ENCODE results near the gene RTP3.
"Not testable (repeated sequence)": the region's sequence is repeated elsewhere in the genome, so short reads cannot be mapped to it uniquely, and the experiment has no call there.

The RTP3 gene

DNA sequence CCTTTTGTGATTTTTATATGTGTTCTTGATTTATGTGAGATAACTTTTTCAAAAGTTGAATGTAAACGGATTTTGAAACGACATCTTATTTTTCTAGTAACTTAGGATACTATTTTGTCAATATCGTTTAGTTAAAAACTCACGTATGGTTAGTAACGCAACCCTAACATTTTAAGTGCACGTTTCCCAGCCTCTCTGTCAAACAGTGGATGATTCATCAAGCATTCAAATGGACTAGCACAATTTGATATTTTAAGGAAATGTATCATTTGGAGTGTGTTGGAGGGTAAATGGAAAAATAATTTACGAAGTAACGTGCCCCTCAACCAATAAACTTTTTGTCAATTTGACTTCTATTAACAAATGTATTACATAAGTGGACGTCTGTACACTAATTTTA, 23.3 kb downstream of the RTP3 start:
- no peak overlapping the region for H2BK15ac ChIP-seq (ENCODE audit: low read length)
- H3K4me2 ChIP-seq (ENCODE audit: insufficient read depth, low read length, poor library complexity, severe bottlenecking), result no peak overlapping the region
- no peak overlapping the region for H3K4me3 ChIP-seq (ENCODE audit: low read length in 2 of 2)
- no peak overlapping the region for H4K8ac ChIP-seq (ENCODE audit: low read depth, low read length)
- no peaks in the 10 kb centered on the region for H3K36me3 ChIP-seq (replicated peaks in 1 of 2; ENCODE audit: control insufficient read depth in 2 of 2, insufficient read depth in 2 of 2, low read length in 2 of 2)
- H3K4me1 ChIP-seq (ENCODE audit: control insufficient read depth in 2 of 2, insufficient read depth in 1 of 2, low read depth in 1 of 2, low read length in 2 of 2), result no peaks in the 10 kb centered on the region
- WGBS, 2 donors (ENCODE audit: extremely low coverage in 2 of 2, insufficient read length in 2 of 2, insufficient replicate concordance in 1 of 2), result no CpG with 5 or more reads among the region's 9 CpGs
- no peak overlapping the region for H2BK120ac ChIP-seq (ENCODE audit: low read depth, low read length)
- H3K27me3 ChIP-seq (ENCODE audit: control insufficient read depth in 3 of 3, insufficient read depth in 3 of 3, low read depth in 1 of 3, low read length in 3 of 3), result no peaks in the 10 kb centered on the region
- no peak overlapping the region for H3K4ac ChIP-seq (ENCODE audit: low read length)
- no peaks in the 10 kb centered on the region for H3K79me1 ChIP-seq (ENCODE audit: low read depth, low read length)
- H3K14ac ChIP-seq (ENCODE audit: low read length), result no peak overlapping the region
- no peak overlapping the region for H4K91ac ChIP-seq (ENCODE audit: low read depth, low read length, poor library complexity)
- H2BK12ac ChIP-seq (ENCODE audit: low read length), result no peak overlapping the region
- H3K27ac ChIP-seq (replicated peaks; ENCODE audit: low read length), result no peak overlapping the region
- H2AK5ac ChIP-seq (ENCODE audit: low read depth, low read length), result no peak overlapping the region
- H3K23ac ChIP-seq (ENCODE audit: low read depth, low read length, poor library complexity), result no peak overlapping the region
- DNase-seq (ENCODE audit: low spot score), result no peak
- no peaks in the 10 kb centered on the region for H3K9me3 ChIP-seq (replicated peaks in 1 of 2; ENCODE audit: control insufficient read depth in 2 of 2, insufficient read depth in 1 of 2, low read depth in 1 of 2, low read length in 2 of 2)
- no peak overlapping the region for H3K9ac ChIP-seq (ENCODE audit: low read depth, low read length, poor library complexity)
- H2AFZ ChIP-seq (ENCODE audit: low read length), result no peak overlapping the region
- no peak overlapping the region for H2BK5ac ChIP-seq (ENCODE audit: low read length)
- H3K18ac ChIP-seq (ENCODE audit: low read length), result no peak overlapping the region

DNA sequence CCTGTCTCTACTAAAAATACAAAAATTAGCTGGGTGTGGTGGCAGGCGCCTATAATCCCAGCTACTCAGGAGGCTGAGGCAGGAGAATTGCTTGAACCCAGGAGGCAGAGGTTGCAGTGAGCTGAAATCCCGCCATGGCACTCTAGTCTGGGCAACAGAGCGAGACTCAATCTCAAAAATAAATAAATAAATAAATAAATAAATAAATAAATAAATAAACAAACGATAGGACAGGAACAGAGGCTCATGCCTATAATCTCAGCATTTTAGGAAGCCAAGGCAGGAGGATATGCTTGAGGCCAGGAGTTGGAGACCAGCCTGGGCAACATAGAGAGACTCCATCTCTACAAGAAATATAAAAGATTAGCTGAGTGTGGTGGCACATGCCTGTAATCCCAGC, 24.4 kb downstream of the RTP3 start:
- not testable (repeated sequence) for H3K9ac ChIP-seq (ENCODE audit: low read depth, low read length, poor library complexity); H2BK12ac ChIP-seq (ENCODE audit: low read length); H3K79me1 ChIP-seq (ENCODE audit: low read depth, low read length); H2BK15ac ChIP-seq (ENCODE audit: low read length); H3K9me3 ChIP-seq (replicated peaks in 1 of 2; ENCODE audit: control insufficient read depth in 2 of 2, insufficient read depth in 1 of 2, low read depth in 1 of 2, low read length in 2 of 2); H2BK120ac ChIP-seq (ENCODE audit: low read depth, low read length); H3K36me3 ChIP-seq (replicated peaks in 1 of 2; ENCODE audit: control insufficient read depth in 2 of 2, insufficient read depth in 2 of 2, low read length in 2 of 2); H3K27me3 ChIP-seq (ENCODE audit: control insufficient read depth in 3 of 3, insufficient read depth in 3 of 3, low read depth in 1 of 3, low read length in 3 of 3); H3K27ac ChIP-seq (replicated peaks; ENCODE audit: low read length); H3K18ac ChIP-seq (ENCODE audit: low read length); DNase-seq (ENCODE audit: low spot score); H3K4me1 ChIP-seq (ENCODE audit: control insufficient read depth in 2 of 2, insufficient read depth in 1 of 2, low read depth in 1 of 2, low read length in 2 of 2); H4K91ac ChIP-seq (ENCODE audit: low read depth, low read length, poor library complexity); H2AFZ ChIP-seq (ENCODE audit: low read length); H3K4ac ChIP-seq (ENCODE audit: low read length); H4K8ac ChIP-seq (ENCODE audit: low read depth, low read length); H3K23ac ChIP-seq (ENCODE audit: low read depth, low read length, poor library complexity); H3K4me2 ChIP-seq (ENCODE audit: insufficient read depth, low read length, poor library complexity, severe bottlenecking); H3K4me3 ChIP-seq (ENCODE audit: low read length in 2 of 2); H3K14ac ChIP-seq (ENCODE audit: low read length); H2BK5ac ChIP-seq (ENCODE audit: low read length); H2AK5ac ChIP-seq (ENCODE audit: low read depth, low read length)
- no CpG with 5 or more reads among the region's 4 CpGs for WGBS, 2 donors (ENCODE audit: extremely low coverage in 2 of 2, insufficient read length in 2 of 2, insufficient replicate concordance in 1 of 2)

DNA sequence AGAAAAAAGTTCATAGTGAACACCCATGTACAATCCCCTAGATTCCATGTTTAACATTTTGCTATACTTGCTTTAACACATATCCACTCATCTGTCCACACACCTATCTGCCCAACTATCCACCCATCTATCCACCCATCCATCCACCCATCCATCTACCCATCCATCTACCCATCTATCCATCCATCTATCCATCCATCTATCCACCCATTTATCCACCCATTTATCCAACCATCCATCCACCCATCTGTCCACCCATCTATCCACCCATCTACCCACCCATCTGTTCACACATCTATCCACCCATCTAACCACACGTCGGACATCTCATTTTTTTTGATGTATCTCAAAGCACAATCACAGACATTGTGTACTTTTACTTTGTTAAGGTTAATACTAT, 25.8 kb downstream of the RTP3 start:
- H2AFZ ChIP-seq (ENCODE audit: low read length), result no peak overlapping the region
- H3K4me1 ChIP-seq (ENCODE audit: control insufficient read depth in 2 of 2, insufficient read depth in 1 of 2, low read depth in 1 of 2, low read length in 2 of 2), result no peaks in the 10 kb centered on the region
- no CpG with 5 or more reads among the region's 2 CpGs for WGBS, 2 donors (ENCODE audit: extremely low coverage in 2 of 2, insufficient read length in 2 of 2, insufficient replicate concordance in 1 of 2)
- no peak overlapping the region for H3K4me2 ChIP-seq (ENCODE audit: insufficient read depth, low read length, poor library complexity, severe bottlenecking)
- DNase-seq (ENCODE audit: low spot score), result no peak
- no peaks in the 10 kb centered on the region for H3K36me3 ChIP-seq (replicated peaks in 1 of 2; ENCODE audit: control insufficient read depth in 2 of 2, insufficient read depth in 2 of 2, low read length in 2 of 2)
- no peak overlapping the region for H2BK120ac ChIP-seq (ENCODE audit: low read depth, low read length)
- no peak overlapping the region for H4K8ac ChIP-seq (ENCODE audit: low read depth, low read length)
- H3K9me3 ChIP-seq (replicated peaks in 1 of 2; ENCODE audit: control insufficient read depth in 2 of 2, insufficient read depth in 1 of 2, low read depth in 1 of 2, low read length in 2 of 2), result no peaks in the 10 kb centered on the region
- no peak overlapping the region for H3K18ac ChIP-seq (ENCODE audit: low read length)
- H2BK5ac ChIP-seq (ENCODE audit: low read length), result no peak overlapping the region
- no peak overlapping the region for H3K27ac ChIP-seq (replicated peaks; ENCODE audit: low read length)
- H3K27me3 ChIP-seq (ENCODE audit: control insufficient read depth in 3 of 3, insufficient read depth in 3 of 3, low read depth in 1 of 3, low read length in 3 of 3), result no peaks in the 10 kb centered on the region
- no peak overlapping the region for H2BK15ac ChIP-seq (ENCODE audit: low read length)
- H3K79me1 ChIP-seq (ENCODE audit: low read depth, low read length), result no peaks in the 10 kb centered on the region
- no peak overlapping the region for H4K91ac ChIP-seq (ENCODE audit: low read depth, low read length, poor library complexity)
- H3K23ac ChIP-seq (ENCODE audit: low read depth, low read length, poor library complexity), result no peak overlapping the region
- no peak overlapping the region for H2BK12ac ChIP-seq (ENCODE audit: low read length)
- no peak overlapping the region for H3K14ac ChIP-seq (ENCODE audit: low read length)
- no peak overlapping the region for H2AK5ac ChIP-seq (ENCODE audit: low read depth, low read length)
- no peak overlapping the region for H3K4ac ChIP-seq (ENCODE audit: low read length)
- no peak overlapping the region for H3K4me3 ChIP-seq (ENCODE audit: low read length in 2 of 2)
- no peak overlapping the region for H3K9ac ChIP-seq (ENCODE audit: low read depth, low read length, poor library complexity)

DNA sequence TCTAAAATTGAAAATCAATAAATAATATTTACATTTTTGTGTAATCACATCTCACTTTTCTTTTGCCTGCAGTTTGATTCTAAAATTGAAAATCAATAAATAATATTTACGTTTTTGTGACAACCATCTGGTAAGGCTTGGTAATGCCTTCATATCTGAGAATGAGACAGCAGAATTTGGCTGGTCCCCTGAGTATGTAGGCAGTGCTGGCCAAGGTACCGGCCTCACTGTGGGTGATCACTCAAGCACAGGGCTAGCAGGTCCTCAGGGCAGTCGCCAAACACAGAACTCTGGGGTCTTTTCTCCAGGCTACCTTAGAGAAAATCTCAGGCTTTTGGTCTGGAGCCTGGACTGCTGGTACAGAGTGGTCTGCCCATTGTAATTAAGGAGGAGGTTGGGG, 26.2 kb downstream of the RTP3 start:
- no peak overlapping the region for H3K4me3 ChIP-seq (ENCODE audit: low read length in 2 of 2)
- no peak overlapping the region for H3K14ac ChIP-seq (ENCODE audit: low read length)
- H3K9me3 ChIP-seq (replicated peaks in 1 of 2; ENCODE audit: control insufficient read depth in 2 of 2, insufficient read depth in 1 of 2, low read depth in 1 of 2, low read length in 2 of 2), result no peaks in the 10 kb centered on the region
- no peak overlapping the region for H4K91ac ChIP-seq (ENCODE audit: low read depth, low read length, poor library complexity)
- no peak overlapping the region for H2BK120ac ChIP-seq (ENCODE audit: low read depth, low read length)
- H3K27ac ChIP-seq (replicated peaks; ENCODE audit: low read length), result no peak overlapping the region
- no peaks in the 10 kb centered on the region for H3K4me1 ChIP-seq (ENCODE audit: control insufficient read depth in 2 of 2, insufficient read depth in 1 of 2, low read depth in 1 of 2, low read length in 2 of 2)
- H3K23ac ChIP-seq (ENCODE audit: low read depth, low read length, poor library complexity), result no peak overlapping the region
- H3K36me3 ChIP-seq (replicated peaks in 1 of 2; ENCODE audit: control insufficient read depth in 2 of 2, insufficient read depth in 2 of 2, low read length in 2 of 2), result no peaks in the 10 kb centered on the region
- no peak overlapping the region for H3K4ac ChIP-seq (ENCODE audit: low read length)
- no peak overlapping the region for H2AK5ac ChIP-seq (ENCODE audit: low read depth, low read length)
- no peak overlapping the region for H2BK12ac ChIP-seq (ENCODE audit: low read length)
- H3K27me3 ChIP-seq (ENCODE audit: control insufficient read depth in 3 of 3, insufficient read depth in 3 of 3, low read depth in 1 of 3, low read length in 3 of 3), result no peaks in the 10 kb centered on the region
- no peak for DNase-seq (ENCODE audit: low spot score)
- no peak overlapping the region for H2AFZ ChIP-seq (ENCODE audit: low read length)
- H2BK5ac ChIP-seq (ENCODE audit: low read length), result no peak overlapping the region
- no peak overlapping the region for H4K8ac ChIP-seq (ENCODE audit: low read depth, low read length)
- no peak overlapping the region for H3K9ac ChIP-seq (ENCODE audit: low read depth, low read length, poor library complexity)
- H3K4me2 ChIP-seq (ENCODE audit: insufficient read depth, low read length, poor library complexity, severe bottlenecking), result no peak overlapping the region
- H2BK15ac ChIP-seq (ENCODE audit: low read length), result no peak overlapping the region
- WGBS, 2 donors (ENCODE audit: extremely low coverage in 2 of 2, insufficient read length in 2 of 2, insufficient replicate concordance in 1 of 2), result no CpG with 5 or more reads among the region's 3 CpGs
- H3K18ac ChIP-seq (ENCODE audit: low read length), result no peak overlapping the region
- H3K79me1 ChIP-seq (ENCODE audit: low read depth, low read length), result no peaks in the 10 kb centered on the region
